HCT116 (cell line): Measurements from ENCODE around the gene MYH6.

Experiments used
- CTCF ChIP-seq, 3 experiments: fragments of 200-600 bp in 1 of 3; sonication (generic) in 1 of 3; IDR thresholded peaks in 2 of 3; conservative IDR thresholded peaks in 1 of 3; 2 replicates each; pipeline ENCODE4 v1.5.1; 2012 to 2017; ENCODE audit warnings: low read depth in 2 of 3, low read length in 2 of 3, antibody characterized with exemption in 1 of 3, borderline replicate concordance in 1 of 3, control low read depth in 1 of 3, mild to moderate bottlenecking in 1 of 3, mixed read lengths in 1 of 3, mixed run types in 1 of 3, moderate library complexity in 1 of 3; ENCODE audit not compliant: insufficient read depth in 1 of 3
- JUND ChIP-seq: IDR thresholded peaks from 2 replicates; pipeline ENCODE4 v1.6.1; 2012
- MAX ChIP-seq: IDR thresholded peaks from 2 replicates; pipeline ENCODE4 v1.6.1; 2012
- SRF ChIP-seq: IDR thresholded peaks from 2 replicates; pipeline ENCODE4 v1.6.1; 2012; ENCODE audit warnings: low read depth
- ZFX ChIP-seq: fragments of 450-650 bp; IDR thresholded peaks from 2 replicates; pipeline ENCODE4 v1.6.1; 2017

- TF ChIP-seq JUND = no peak
- TF ChIP-seq MAX = no peak
- no peak for TF ChIP-seq CTCF (IDR thresholded peaks at IDR 0.05 in 2 of 3, conservative IDR thresholded peaks at IDR 0.05 in 1 of 3; ENCODE audit: borderline replicate concordance in 1 of 3, insufficient read depth in 1 of 3, low read depth in 2 of 3, low read length in 2 of 3)
- no peak for TF ChIP-seq SRF
- no peak for TF ChIP-seq ZFX
These were observed 27.1 kb downstream of the MYH6 start for GRCh38 chr14:23380976-23381375.
